KOPT-K1 (cell line): ENCODE measurements around the gene CRYGN.

Experiments
- H3K27ac ChIP-seq: fragments of 200-600 bp; sonication (generic); 2 replicates; pipeline ENCODE4 v1.5.1; 2016; ENCODE audit warnings: antibody characterized with exemption, mild to moderate bottlenecking, low read depth, low read length; ENCODE audit not compliant: poor library complexity, severe bottlenecking
- H3K36me3 ChIP-seq: fragments of 200-600 bp; sonication (generic); 2 replicates; pipeline ENCODE4 v1.5.1; 2017; ENCODE audit warnings: antibody characterized with exemption, mild to moderate bottlenecking, low read length, moderate library complexity; ENCODE audit not compliant: insufficient read depth
- H3K9me3 ChIP-seq: fragments of 200-600 bp; sonication (generic); 2 replicates; pipeline ENCODE4 v1.5.1; 2017; ENCODE audit warnings: antibody characterized with exemption, low read length, mild to moderate bottlenecking; ENCODE audit not compliant: insufficient read depth, poor library complexity, severe bottlenecking

The CRYGN gene

DNA sequence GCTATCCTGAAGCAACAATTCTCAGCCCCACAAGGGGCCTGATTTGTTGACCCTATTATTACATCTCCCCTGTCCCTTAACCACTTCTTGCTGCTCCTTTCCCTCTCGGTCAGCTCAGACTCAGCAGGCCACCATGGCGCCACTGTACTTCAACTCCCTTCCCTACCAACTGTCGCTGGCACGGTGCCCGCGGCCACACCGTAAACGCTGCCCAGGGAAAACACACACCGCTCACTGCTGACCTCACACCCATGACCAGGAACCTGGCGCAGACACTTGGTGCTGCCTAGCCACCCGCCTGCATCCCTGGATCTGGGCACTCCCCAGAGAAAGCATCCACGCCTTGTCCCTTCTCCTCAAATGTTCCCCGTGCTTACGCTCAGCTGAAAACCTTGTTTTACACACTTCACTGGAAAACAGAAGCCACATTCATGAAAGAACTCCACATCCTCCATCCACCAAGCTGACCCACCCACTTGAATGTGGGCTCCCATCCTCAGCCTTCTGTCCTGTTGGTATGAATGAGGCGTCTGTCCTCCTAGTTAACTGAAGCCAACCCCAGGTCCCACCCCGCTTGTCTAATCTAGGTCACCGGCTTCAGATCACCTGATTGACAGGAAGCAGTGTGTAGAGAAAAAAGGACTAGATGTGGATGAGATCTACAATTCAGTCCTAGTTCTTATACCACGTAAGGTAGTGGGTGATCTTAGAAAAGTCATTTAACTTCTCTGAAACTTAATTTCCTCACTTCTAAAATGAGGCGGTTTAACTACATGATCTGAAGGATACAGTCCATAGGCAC is 28.5 kb upstream of the CRYGN start:
- H3K36me3 ChIP-seq = peaks cover 97% of the 10 kb centered on the region
- H3K27ac ChIP-seq = no peak overlapping the region
- peaks cover 23% of the 10 kb centered on the region for H3K9me3 ChIP-seq

DNA sequence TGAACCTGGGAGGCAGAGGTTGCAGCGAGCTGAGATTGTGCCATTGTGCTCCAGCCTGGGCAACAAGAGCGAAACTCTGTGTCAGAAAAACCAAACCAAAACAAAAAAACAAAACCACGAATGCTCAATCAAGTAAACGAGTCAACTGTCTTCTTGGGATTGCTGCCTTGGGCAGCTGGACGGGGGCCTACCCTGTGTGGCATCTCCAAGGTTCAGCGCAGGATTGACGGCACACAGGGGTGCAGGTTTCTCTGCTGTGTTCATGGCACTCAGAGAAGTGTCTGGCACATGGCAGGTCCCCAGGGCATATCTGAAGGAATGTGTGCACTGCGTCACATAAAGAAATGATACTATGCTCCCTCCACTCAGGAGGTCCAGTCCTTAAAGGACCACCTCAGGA is 25.2 kb upstream of the CRYGN start:
- Histone ChIP-seq H3K9me3 (peaks cover 39% of the 10 kb centered on the region), H3K36me3 (peaks cover 74% of the 10 kb centered on the region)

DNA sequence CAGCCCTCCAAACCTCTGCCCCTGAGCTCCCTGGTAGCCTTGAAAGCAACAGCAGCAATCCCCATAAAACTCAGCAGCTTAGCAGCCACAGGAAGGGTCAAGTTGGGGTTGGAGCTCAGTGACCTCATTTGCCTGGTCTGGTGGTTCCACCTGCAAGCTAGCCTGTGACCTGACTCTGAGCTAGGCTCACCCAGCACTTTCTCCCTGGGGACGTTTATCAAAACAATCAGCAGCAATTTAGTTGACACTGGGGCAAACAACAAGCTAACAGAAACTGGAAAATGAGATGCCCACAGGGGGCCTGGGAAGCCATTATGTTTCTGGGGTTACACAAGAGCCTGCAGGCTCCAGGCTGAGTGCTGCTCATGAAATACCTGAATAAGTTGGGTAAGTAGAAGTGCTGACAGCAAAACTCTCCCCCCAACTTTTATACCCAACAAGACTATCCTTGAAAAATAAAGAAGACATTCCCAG is 22.4 kb upstream of the CRYGN start:
- no peak overlapping the region for H3K27ac ChIP-seq
- peaks cover 46% of the 10 kb centered on the region for H3K36me3 ChIP-seq
- H3K9me3 ChIP-seq = peaks cover 44% of the 10 kb centered on the region

More for the DNA sequence above, 25.2 kb upstream of the CRYGN start:
- H3K27ac ChIP-seq = no peak overlapping the region

DNA sequence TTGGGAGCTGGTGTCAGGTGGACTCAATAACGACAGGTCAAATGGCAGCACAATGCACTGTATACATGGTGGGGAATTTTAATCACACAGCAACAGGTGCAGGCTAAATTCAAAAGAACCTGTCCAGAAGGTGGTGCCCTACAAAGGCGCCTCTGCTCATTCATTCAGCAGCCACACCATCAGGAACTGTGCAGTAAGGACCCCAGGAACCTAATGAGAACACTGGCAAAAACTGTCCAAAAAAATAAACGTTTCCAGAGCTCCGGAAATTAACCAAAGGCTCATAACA is 21.9 kb upstream of the CRYGN start:
- H3K27ac ChIP-seq = no peak overlapping the region
- peaks cover 41% of the 10 kb centered on the region for H3K36me3 ChIP-seq
- peaks cover 44% of the 10 kb centered on the region for H3K9me3 ChIP-seq

DNA sequence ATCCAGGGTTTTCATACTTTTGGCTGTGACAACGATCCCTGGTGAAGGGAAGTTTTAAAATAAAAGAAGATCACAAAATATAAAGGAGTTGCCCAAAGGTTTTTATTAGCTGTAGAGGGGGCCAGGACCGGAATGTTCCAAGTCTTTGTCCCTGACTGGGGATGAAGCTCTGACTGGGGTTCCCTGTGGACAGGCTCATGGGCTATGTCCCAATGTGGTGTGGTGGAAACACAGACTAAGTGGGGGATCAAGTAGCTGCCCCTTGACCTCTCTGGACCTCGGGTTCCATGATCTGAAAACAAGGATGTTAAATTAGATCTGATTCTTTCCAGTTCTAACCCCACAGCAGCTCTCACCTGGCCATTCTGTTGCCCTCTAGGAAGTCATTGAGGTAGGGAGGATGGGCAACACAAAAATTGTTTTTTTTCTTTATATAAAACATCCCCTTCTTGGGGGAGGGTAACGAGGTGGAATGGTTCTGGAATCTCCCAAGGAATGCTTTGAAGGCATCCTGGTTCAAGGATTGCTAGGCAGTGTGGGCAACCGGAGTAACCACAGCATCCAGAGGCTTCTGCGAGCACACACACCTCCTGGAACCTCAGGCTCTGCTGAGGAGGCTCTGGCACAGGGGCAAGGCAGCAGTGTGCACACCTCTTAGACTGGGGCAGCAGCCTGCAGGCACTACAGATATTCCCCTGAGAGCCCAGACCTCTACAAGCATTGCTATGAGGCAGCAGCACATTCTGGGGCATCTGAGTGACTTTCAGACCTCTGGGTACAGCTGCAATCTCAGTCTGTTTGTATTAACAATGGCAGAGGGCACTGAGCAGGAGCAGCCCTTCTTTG is 21.4 kb upstream of the CRYGN start:
- Histone ChIP-seq H3K27ac (no peak overlapping the region), H3K36me3 (peaks cover 38% of the 10 kb centered on the region), H3K9me3 (peaks cover 44% of the 10 kb centered on the region)

DNA sequence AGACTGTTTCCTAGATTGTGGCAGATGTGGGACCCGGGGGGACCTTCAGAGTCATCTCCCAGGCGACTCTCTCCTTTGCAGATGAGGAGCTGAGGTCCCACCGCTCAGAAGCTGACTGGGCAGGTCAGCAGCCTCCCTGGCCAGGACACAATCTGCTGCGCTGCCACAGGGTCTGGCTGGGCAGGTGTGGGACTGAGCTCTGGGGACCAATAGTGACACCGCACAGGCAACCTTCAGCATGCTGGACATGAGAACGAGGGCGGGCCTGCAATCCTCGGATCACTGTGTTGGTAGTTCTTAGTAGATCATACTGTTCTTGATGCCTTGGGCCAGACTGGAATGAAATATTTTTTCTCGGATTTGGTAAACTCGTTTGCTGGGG is 20.5 kb upstream of the CRYGN start:
- Histone ChIP-seq H3K36me3 (peaks cover 30% of the 10 kb centered on the region), H3K9me3 (peaks cover 42% of the 10 kb centered on the region), H3K27ac (no peak overlapping the region)

DNA sequence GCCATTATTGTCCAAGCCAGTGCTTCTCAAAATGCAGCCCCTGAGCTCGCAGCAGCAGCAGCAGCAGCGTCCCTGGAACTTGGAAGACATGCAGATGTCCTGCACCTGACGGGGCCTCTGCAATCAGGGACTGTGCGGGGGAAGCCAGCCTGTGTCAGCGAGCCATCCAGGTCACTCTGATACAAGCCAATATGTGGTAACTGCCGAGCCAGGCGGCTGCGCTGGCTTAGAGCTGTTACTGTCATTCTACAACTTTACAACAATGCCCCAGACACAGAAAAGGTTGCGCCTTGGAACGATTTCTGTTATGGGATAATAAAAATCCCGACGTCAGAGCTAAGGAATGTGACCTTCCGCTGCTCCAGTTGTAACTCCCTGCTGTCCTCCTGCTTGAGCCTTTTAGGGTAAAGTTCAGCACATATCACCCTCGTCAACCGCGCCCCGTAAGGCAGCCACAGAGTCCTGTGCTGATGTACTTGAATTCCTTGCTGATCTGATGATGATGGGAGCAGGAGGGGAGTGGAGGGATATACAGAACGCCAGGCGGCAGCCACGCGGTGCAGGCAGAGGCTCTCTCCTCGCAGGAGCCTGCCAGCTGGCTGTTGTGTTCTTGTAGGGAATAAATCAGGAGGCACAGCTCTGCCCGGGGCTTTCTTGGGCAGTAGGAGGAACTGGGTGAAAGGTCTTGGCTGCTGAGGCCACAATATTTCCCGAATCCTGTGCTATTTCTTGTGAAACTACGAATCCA is 20.0 kb upstream of the CRYGN start:
- Histone ChIP-seq H3K36me3 (peaks cover 24% of the 10 kb centered on the region), H3K27ac (no peak overlapping the region), H3K9me3 (peaks cover 36% of the 10 kb centered on the region)

DNA sequence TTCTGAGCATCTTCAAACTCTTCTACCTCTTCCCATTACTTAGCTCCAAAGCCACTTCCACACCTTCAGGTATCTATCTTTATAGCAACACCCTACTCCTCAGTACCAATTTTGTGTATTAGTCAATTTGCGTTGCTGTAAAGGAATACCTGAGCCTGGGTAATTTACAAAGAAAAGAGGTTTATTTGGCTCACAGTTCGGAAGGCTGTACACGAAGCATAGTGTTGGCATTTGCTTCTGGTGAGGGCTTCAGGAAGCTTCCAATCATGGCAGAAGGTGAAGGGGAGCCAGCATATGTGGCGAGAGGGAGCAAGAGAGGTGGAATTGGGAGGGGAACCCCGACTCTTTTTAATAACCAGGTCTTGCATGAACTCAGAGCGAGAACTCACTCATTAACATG is 17.6 kb upstream of the CRYGN start:
- Histone ChIP-seq H3K36me3 (peaks cover under 1% of the 10 kb centered on the region; the same call in 1 of the 2 replicates), H3K9me3 (peaks cover 12% of the 10 kb centered on the region), H3K27ac (no peak overlapping the region)

DNA sequence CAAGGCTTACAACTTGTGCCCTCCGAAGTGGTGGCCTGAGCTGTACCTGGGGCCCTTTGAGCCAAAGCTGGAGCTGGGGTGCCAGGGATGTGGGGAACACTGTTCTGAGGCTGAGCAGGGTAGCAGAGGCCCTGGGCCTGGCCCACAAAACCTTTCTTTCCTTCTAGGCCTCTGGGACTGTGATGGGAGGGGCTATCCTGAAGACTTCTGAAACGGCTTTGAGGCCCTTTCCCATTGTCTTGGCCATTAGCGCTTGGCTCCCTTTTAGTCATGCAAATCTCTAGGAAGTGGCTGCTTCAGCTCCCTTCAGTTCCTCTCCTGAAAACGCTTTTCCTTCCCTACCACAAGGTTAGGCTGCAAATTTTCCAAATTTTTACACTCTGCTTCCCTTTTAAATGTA is 16.8 kb upstream of the CRYGN start:
- Histone ChIP-seq H3K9me3 (peaks cover 5% of the 10 kb centered on the region), H3K36me3 (no peaks in the 10 kb centered on the region), H3K27ac (peak overlapping the region; percentile 25)

DNA sequence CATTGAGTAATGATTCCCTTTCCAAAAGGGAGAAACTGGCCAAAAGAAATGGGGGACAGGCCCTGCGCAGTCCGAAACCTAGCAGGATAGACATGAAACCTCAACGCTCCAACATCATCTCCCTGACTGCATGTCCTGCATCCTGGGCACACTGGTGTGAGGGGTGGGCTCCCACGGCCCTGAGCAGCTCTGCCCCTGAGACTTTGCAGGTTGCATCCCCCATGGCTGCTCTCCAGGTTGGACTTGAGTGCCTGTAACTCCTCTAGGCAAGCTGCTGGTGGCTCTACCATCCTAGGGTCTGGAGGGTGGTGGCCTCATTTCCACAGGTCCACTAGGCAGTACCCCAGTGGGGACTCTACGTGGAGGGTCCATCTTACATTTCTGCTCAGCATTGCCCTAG is 16.3 kb upstream of the CRYGN start:
- Histone ChIP-seq H3K9me3 (peaks cover 5% of the 10 kb centered on the region), H3K36me3 (no peaks in the 10 kb centered on the region), H3K27ac (peak overlapping the region; percentile 25)

DNA sequence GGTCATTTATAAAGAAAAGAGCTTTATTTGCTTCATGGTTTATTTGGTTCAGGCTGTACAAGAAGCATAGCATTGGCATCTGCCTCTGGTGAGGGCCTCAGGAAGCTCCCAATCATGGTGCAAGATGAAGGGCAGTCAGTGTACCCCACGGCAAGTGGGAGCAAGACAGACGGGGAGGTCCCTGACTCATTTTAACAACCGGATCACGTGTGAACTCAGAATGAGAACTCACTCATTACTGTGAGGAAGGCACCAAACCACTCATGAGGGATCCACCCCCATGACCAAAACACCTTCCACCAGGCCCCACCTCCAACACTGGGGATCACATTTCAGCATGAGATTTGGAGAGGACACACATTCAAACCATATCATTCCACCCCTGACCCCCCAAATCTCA is 15.7 kb upstream of the CRYGN start:
- no peaks in the 10 kb centered on the region for H3K36me3 ChIP-seq

DNA sequence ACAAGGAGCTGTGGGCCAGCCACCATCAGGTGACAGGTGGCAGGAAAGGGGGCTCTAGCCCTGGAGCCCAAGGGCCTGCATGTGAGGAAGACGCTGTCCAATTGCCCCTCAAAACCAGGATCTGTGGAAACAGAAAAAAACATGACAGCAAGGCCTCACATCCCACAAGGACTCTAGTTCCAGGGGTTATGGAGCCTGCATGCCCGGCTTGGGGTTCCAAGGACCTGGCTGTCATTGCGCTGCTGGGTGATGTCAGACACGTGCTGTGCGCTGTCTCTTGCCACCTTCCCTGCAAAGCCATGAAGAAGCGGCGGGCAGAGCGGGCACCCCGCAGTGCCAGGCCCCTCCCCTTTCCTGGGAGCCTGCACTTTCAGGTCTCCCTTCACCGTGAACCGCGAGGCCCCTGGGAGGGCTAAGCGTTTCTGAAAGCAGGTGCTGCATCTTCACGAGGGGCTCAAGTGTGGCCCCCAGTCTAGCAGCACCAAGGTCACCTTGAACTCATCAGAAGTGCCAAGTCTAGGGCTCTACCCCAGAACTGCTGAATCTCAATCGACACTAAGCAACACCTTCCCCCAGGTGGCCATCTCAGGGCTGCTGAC is 15.1 kb upstream of the CRYGN start:
- Histone ChIP-seq H3K9me3 (peaks cover 5% of the 10 kb centered on the region), H3K36me3 (no peaks in the 10 kb centered on the region), H3K27ac (no peak overlapping the region)

More for the DNA sequence above, 15.7 kb upstream of the CRYGN start:
- Histone ChIP-seq H3K27ac (no peak overlapping the region), H3K9me3 (peaks cover 5% of the 10 kb centered on the region)

DNA sequence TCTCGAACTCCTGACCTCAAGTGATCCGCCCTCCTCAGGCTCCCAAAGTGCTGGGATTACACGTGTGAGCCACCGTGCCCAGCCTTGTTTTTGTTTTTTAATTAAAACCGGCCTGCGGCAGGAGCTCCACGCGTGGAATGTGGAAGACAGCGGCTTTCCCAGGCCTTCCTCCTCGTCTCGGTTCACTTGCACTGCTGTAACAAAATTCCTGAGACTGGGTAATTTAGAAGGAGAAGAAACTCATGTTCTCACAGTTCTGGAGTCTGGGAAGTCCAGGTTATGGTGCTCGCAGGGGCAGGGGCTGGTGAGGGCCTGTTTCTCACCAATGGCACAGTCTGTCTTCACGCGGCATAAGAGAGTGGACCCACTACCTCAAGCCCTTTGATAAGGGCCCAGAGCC is 14.4 kb upstream of the CRYGN start:
- Histone ChIP-seq H3K9me3 (peaks cover 5% of the 10 kb centered on the region), H3K27ac (no peak overlapping the region), H3K36me3 (no peaks in the 10 kb centered on the region)

DNA sequence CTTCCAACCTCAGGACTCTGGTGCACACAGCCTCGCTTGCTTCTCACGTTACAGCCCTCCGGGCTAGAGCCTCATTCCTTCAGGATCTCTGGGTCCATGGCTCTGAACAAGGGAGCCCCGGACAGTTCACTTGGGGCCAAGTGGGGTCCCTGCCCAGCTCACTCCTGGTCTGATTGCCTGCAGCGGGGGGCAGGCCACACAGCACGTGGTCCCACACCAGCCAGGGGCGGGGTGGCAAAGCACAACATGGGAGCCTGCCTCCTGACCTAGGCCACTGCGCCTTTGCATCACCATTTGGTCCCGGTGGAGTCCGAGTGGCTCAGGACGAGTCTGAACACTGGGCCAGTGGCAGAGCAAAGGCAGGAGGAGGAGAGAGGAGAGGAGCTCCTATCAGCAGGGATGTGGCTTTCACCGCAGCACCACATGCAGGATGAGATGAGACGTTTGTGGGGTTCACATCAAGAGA is 13.4 kb upstream of the CRYGN start:
- Histone ChIP-seq H3K36me3 (no peaks in the 10 kb centered on the region), H3K27ac (no peak overlapping the region), H3K9me3 (peaks cover 5% of the 10 kb centered on the region)
